K562 (cell line): ENCODE data around the gene VPS37B. TPM values are rescaled to one million over a fixed set of nuclear protein-coding genes. Genes with fewer than 3 reads are reported as not detected.

Source experiments
- BCOR ChIP-seq: fragments of 450-650 bp; IDR thresholded peaks from 2 replicates; pipeline ENCODE4 v1.6.1; 2016
- CBFB ChIP-seq: sonication (generic); formaldehyde crosslinking; IDR thresholded peaks from 2 replicates; pipeline ENCODE4 v1.4.0; 2020; ENCODE audit warnings: mild to moderate bottlenecking, missing genetic modification reagents
- CEBPB ChIP-seq: fragments of 450-650 bp; IDR thresholded peaks from 2 replicates; pipeline ENCODE4 v1.6.1; 2016; ENCODE audit warnings: missing genetic modification characterization, missing compliant biosample characterization
- FOXP4 ChIP-seq: sonication (generic); formaldehyde crosslinking; IDR thresholded peaks from 2 replicates; pipeline ENCODE4 v1.8.0; 2022; ENCODE audit warnings: mild to moderate bottlenecking, missing genetic modification reagents, borderline replicate concordance
- HINFP ChIP-seq: fragments of 450-650 bp; conservative IDR thresholded peaks from 2 replicates; pipeline ENCODE4 v1.6.1; 2016; ENCODE audit warnings: missing genetic modification characterization, low read depth, mild to moderate bottlenecking, control low read depth, missing compliant biosample characterization
- ILF3 ChIP-seq: fragments of 450-650 bp; IDR thresholded peaks from 2 replicates; pipeline ENCODE4 v1.6.1; 2018; ENCODE audit warnings: antibody characterized with exemption, mild to moderate bottlenecking, moderate library complexity, borderline replicate concordance
- NCOR1 ChIP-seq: fragments of 450-650 bp; IDR thresholded peaks from 2 replicates; pipeline ENCODE4 v1.6.1; 2016; ENCODE audit warnings: mild to moderate bottlenecking, moderate library complexity
- PHF8 ChIP-seq: fragments of 200-600 bp; sonication (generic); IDR thresholded peaks from 2 replicates; pipeline ENCODE4 v1.6.1; 2012; ENCODE audit warnings: mixed run types, mild to moderate bottlenecking, inconsistent platforms, low read length, moderate library complexity, borderline replicate concordance
- PYGO2 ChIP-seq: fragments of 450-650 bp; IDR thresholded peaks from 2 replicates; pipeline ENCODE4 v1.6.1; 2016; ENCODE audit warnings: mild to moderate bottlenecking, missing genetic modification characterization, moderate library complexity, missing compliant biosample characterization
- SMC3 ChIP-seq: conservative IDR thresholded peaks from 2 replicates; pipeline ENCODE4 v1.6.1; 2011; ENCODE audit warnings: low read depth, low read length, improper control_type of control experiment; ENCODE audit not compliant: insufficient read depth
- TAF15 ChIP-seq: fragments of 200-400 bp; formaldehyde crosslinking; IDR thresholded peaks from 2 replicates; pipeline ENCODE4 v1.6.1; 2017; ENCODE audit warnings: mild to moderate bottlenecking, low read depth, low read length, moderate library complexity
- ZC3H11A ChIP-seq: IDR thresholded peaks from 2 replicates; pipeline ENCODE4 v1.6.1; 2012; ENCODE audit warnings: low read depth, low read length, improper control_type of control experiment
- ZEB2 ChIP-seq: fragments of 450-650 bp; IDR thresholded peaks from 2 replicates; pipeline ENCODE4 v1.6.1; 2016
- ZNF707 ChIP-seq: fragments of 250-450 bp; sonication (Bioruptor Pico); conservative IDR thresholded peaks from 2 replicates; pipeline ENCODE4 v1.8.0; 2022; ENCODE audit warnings: inconsistent platforms, mild to moderate bottlenecking, moderate library complexity
- ZSCAN29 ChIP-seq: fragments of 450-650 bp; IDR thresholded peaks from 2 replicates; pipeline ENCODE4 v1.6.1; 2017
- polyA plus RNA-seq, 8 experiments: library from polyadenylated mRNA; depleted of rRNA in 4 of 8; stranded (reverse) in 5 of 8; unstranded in 3 of 8; fragments of >200 nt; fragmentation: Nextera tagmentation in 2 of 8; fragmentation: Illumina TruSeq in 1 of 8; extraction: Ambion mirVana in 2 of 8; extraction: Trizol in 1 of 8; gene quantifications; 2 replicates each; pipeline versions ENCODE4 v1.2.1 to v1.2.3, GENCODE V29; 2011 to 2014; ENCODE audit warnings: inconsistent platforms in 1 of 8, missing spikeins in 1 of 8
- total RNA-seq, 7 experiments: library from RNA; depleted of rRNA in 6 of 7; stranded (reverse); fragments of >200 nt in 6 of 7; fragmentation: Illumina TruSeq in 2 of 7; extraction: Trizol in 2 of 7; gene quantifications; 2 replicates each; pipeline versions ENCODE4 v1.2.1 to v1.2.3, GENCODE V29; 2011 to 2021; ENCODE audit warnings: low replicate concordance in 1 of 7
- TF ChIP-seq, protein P1 (sequence below): sonication (generic); formaldehyde crosslinking; IDR thresholded peaks from 2 replicates; pipeline ENCODE4 v1.8.0; 2023; ENCODE audit warnings: missing genetic modification reagents, mild to moderate bottlenecking, borderline replicate concordance
- TF ChIP-seq, protein P2 (sequence below): fragments of 250-450 bp; sonication (Bioruptor Pico); IDR thresholded peaks from 2 replicates; pipeline ENCODE4 v1.5.1; 2021; ENCODE audit warnings: mild to moderate bottlenecking

Gene VPS37B
- total and polyA plus RNA-seq, 9 of the 15 experiments (the other 6 are each of a cell fraction or from before 2014, with no cell fraction given) = 0.28 to 37.4 (median 17.9) TPM

GRCh38 chr12:122895704-122896636 is at the start of gene VPS37B (continued):
- TF ChIP-seq, protein P1, sequence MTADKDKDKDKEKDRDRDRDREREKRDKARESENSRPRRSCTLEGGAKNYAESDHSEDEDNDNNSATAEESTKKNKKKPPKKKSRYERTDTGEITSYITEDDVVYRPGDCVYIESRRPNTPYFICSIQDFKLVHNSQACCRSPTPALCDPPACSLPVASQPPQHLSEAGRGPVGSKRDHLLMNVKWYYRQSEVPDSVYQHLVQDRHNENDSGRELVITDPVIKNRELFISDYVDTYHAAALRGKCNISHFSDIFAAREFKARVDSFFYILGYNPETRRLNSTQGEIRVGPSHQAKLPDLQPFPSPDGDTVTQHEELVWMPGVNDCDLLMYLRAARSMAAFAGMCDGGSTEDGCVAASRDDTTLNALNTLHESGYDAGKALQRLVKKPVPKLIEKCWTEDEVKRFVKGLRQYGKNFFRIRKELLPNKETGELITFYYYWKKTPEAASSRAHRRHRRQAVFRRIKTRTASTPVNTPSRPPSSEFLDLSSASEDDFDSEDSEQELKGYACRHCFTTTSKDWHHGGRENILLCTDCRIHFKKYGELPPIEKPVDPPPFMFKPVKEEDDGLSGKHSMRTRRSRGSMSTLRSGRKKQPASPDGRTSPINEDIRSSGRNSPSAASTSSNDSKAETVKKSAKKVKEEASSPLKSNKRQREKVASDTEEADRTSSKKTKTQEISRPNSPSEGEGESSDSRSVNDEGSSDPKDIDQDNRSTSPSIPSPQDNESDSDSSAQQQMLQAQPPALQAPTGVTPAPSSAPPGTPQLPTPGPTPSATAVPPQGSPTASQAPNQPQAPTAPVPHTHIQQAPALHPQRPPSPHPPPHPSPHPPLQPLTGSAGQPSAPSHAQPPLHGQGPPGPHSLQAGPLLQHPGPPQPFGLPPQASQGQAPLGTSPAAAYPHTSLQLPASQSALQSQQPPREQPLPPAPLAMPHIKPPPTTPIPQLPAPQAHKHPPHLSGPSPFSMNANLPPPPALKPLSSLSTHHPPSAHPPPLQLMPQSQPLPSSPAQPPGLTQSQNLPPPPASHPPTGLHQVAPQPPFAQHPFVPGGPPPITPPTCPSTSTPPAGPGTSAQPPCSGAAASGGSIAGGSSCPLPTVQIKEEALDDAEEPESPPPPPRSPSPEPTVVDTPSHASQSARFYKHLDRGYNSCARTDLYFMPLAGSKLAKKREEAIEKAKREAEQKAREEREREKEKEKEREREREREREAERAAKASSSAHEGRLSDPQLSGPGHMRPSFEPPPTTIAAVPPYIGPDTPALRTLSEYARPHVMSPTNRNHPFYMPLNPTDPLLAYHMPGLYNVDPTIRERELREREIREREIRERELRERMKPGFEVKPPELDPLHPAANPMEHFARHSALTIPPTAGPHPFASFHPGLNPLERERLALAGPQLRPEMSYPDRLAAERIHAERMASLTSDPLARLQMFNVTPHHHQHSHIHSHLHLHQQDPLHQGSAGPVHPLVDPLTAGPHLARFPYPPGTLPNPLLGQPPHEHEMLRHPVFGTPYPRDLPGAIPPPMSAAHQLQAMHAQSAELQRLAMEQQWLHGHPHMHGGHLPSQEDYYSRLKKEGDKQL = no peak
- TF ChIP-seq PYGO2 (tag) (no peak), CBFB (CRISPR knock-in tag) (no peak), ILF3 (no peak), FOXP4 (CRISPR knock-in tag) (peak; percentile 94; the same call in 1 of the 2 replicates), PHF8 (peak; percentile 92; the same call in 1 of the 2 replicates), CEBPB (tag) (peak; percentile 38; the same call in 1 of the 2 replicates), ZSCAN29 (no peak), ZEB2 (no peak; the same call in 1 of the 2 replicates), SMC3 (no peak), NCOR1 (peak; percentile 63), BCOR (no peak), TAF15 (no peak), HINFP (tag) (peak; percentile 33; the same call in 1 of the 2 replicates), ZC3H11A (peak; percentile 89), ZNF707 (no peak)
- TF ChIP-seq, protein P2, sequence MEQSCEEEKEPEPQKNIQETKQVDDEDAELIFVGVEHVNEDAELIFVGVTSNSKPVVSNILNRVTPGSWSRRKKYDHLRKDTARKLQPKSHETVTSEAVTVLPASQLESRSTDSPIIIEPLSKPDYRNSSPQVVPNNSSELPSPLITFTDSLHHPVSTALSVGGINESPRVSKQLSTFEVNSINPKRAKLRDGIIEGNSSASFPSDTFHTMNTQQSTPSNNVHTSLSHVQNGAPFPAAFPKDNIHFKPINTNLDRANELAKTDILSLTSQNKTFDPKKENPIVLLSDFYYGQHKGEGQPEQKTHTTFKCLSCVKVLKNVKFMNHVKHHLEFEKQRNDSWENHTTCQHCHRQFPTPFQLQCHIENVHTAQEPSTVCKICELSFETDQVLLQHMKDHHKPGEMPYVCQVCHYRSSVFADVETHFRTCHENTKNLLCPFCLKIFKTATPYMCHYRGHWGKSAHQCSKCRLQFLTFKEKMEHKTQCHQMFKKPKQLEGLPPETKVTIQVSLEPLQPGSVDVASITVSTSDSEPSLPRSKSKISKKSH (CRISPR knock-in tag) = no peak
